Thyroid gland (tissue), 4 donors: ENCODE results near the gene P4HA3.

Source experiments
- POLR2A ChIP-seq, 2 donors: fragments of 450-650 bp; IDR thresholded peaks; one replicate each; pipeline ENCODE4 v1.6.1; 2017; ENCODE audit warnings: antibody characterized with exemption in 2 of 2, mild to moderate bottlenecking in 2 of 2, moderate library complexity in 1 of 2
- TF ChIP-seq, protein P1 (sequence below), 6 experiments: fragments of 200-600 bp in 3 of 6; fragments of 450-650 bp in 3 of 6; sonication (generic) in 3 of 6; IDR thresholded peaks; one replicate each; pipeline ENCODE4 v1.5.1; 2016 to 2019; ENCODE audit warnings: antibody characterized with exemption in 6 of 6, mild to moderate bottlenecking in 2 of 6, inconsistent platforms in 1 of 6, moderate library complexity in 1 of 6

DNA sequence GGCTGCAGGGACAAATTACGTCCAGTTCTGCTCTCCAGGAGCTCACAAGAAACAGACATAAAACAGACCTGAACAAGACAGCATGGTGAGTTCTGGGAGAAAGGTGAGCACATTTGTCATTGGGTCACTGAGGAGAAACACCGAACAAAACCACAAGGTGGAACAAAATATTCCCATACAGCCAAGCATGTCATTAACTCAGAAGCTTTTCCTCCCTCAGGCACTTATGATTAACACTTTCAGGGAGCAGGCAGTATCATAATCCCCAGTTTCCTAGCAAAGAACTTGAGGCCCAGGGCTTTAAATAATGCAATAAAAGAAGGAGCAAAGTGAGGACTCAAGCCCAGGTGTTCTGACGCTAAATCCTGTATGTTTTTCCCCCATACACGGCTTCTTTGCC is 43.0 kb downstream of the P4HA3 start:
- TF ChIP-seq, protein P1, sequence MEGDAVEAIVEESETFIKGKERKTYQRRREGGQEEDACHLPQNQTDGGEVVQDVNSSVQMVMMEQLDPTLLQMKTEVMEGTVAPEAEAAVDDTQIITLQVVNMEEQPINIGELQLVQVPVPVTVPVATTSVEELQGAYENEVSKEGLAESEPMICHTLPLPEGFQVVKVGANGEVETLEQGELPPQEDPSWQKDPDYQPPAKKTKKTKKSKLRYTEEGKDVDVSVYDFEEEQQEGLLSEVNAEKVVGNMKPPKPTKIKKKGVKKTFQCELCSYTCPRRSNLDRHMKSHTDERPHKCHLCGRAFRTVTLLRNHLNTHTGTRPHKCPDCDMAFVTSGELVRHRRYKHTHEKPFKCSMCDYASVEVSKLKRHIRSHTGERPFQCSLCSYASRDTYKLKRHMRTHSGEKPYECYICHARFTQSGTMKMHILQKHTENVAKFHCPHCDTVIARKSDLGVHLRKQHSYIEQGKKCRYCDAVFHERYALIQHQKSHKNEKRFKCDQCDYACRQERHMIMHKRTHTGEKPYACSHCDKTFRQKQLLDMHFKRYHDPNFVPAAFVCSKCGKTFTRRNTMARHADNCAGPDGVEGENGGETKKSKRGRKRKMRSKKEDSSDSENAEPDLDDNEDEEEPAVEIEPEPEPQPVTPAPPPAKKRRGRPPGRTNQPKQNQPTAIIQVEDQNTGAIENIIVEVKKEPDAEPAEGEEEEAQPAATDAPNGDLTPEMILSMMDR (IDR thresholded peaks at IDR 0.05): no peak
- no peak for TF ChIP-seq POLR2A (IDR thresholded peaks at IDR 0.05)
